SK-N-SH (cell line): ENCODE data around the gene DELE1. TPM values are rescaled to one million over a fixed set of nuclear protein-coding genes. Genes with fewer than 3 reads are reported as not detected.
A peak's percentile ranks its signal among the peaks of the same experiment; 100 is the strongest.

ENCODE experiments used
- CTCF ChIA-PET: fragments of 300-600, 350-600 bp; formaldehyde crosslinking; extraction: SDS; loops from one replicate; lab custom pipeline; 2021; lab: Yijun Ruan, JAX
- POLR2A ChIA-PET: fragments of 350-600 bp; sonication (Branson Sonifier 250); formaldehyde crosslinking; extraction: SDS; loops from one replicate; lab custom pipeline; 2020; ENCODE audit warnings: antibody characterized with exemption, inconsistent platforms; lab: Yijun Ruan, JAX
- DNase-seq: peaks from one replicate; pipeline ENCODE4 v3.0.0; 2012
- H2AFZ ChIP-seq: fragments of 200-600 bp; sonication (generic); 2 replicates; pipeline ENCODE4 v1.8.1; 2016; ENCODE audit warnings: antibody characterized with exemption, mild to moderate bottlenecking, low read depth
- H3F3A ChIP-seq: fragments of 200-600 bp; sonication (generic); replicated peaks from 2 replicates; pipeline ENCODE3; 2016; ENCODE audit warnings: antibody characterized with exemption, mild to moderate bottlenecking; ENCODE audit not compliant: insufficient read depth
- H3K27ac ChIP-seq, 2 experiments: fragments of 200-500 bp in 1 of 2; fragments of 200-600 bp in 1 of 2; sonication (Bioruptor generic) in 1 of 2; sonication (generic), shearing (Covaris generic) in 1 of 2; 2 replicates each; pipeline versions ENCODE4 v1.5.1 to v1.6.1; 2014 to 2016; ENCODE audit warnings: low read depth in 2 of 2, inconsistent platforms in 1 of 2, low read length in 1 of 2, mild to moderate bottlenecking in 1 of 2, mixed read lengths in 1 of 2
- H3K27me3 ChIP-seq: fragments of 200-600 bp; sonication (generic), shearing (Covaris generic); 2 replicates; pipeline ENCODE4 v1.6.1; 2016; ENCODE audit warnings: mixed run types; ENCODE audit not compliant: insufficient read depth
- H3K36me3 ChIP-seq, 2 experiments: fragments of 200-500 bp in 1 of 2; fragments of 200-600 bp in 1 of 2; sonication (Bioruptor generic) in 1 of 2; sonication (generic) in 1 of 2; replicated peaks in 1 of 2; 2 replicates each; pipeline versions ENCODE3 to v1.5.1; 2014 to 2016; ENCODE audit warnings: low read length in 1 of 2, mild to moderate bottlenecking in 1 of 2; ENCODE audit not compliant: insufficient read depth in 2 of 2, control insufficient read depth in 1 of 2
- H3K4me1 ChIP-seq, 2 experiments: fragments of 200-500 bp in 1 of 2; fragments of 200-600 bp in 1 of 2; sonication (Bioruptor generic) in 1 of 2; sonication (generic), shearing (Covaris generic) in 1 of 2; 2 replicates each; pipeline versions ENCODE4 v1.5.1 to v1.6.1; 2014 to 2016; ENCODE audit warnings: low read depth in 1 of 2, low read length in 1 of 2, mixed run types in 1 of 2; ENCODE audit not compliant: insufficient read depth in 2 of 2, control insufficient read depth in 1 of 2
- H3K4me2 ChIP-seq: fragments of 200-600 bp; sonication (generic), shearing (Covaris generic); 2 replicates; pipeline ENCODE4 v1.6.1; 2017; ENCODE audit warnings: mixed run types
- H3K4me3 ChIP-seq, 2 experiments: fragments of 200-500 bp in 1 of 2; fragments of 200-600 bp in 1 of 2; sonication (Bioruptor generic) in 1 of 2; sonication (generic), shearing (Covaris generic) in 1 of 2; 2 replicates each; pipeline versions ENCODE4 v1.5.1 to v1.8.1; 2014 to 2016; ENCODE audit warnings: low read depth in 2 of 2, inconsistent platforms in 1 of 2, low read length in 1 of 2, mild to moderate bottlenecking in 1 of 2, mixed read lengths in 1 of 2, moderate library complexity in 1 of 2
- H3K79me2 ChIP-seq: fragments of 200-600 bp; sonication (generic); 2 replicates; pipeline ENCODE4 v1.8.1; 2017; ENCODE audit warnings: mild to moderate bottlenecking; ENCODE audit not compliant: insufficient read depth
- H3K9ac ChIP-seq: fragments of 200-600 bp; sonication (generic); 2 replicates; pipeline ENCODE4 v1.6.1; 2017; ENCODE audit warnings: mixed run types
- H3K9me2 ChIP-seq: fragments of 200-600 bp; sonication (generic); 2 replicates; pipeline ENCODE4 v1.6.1; 2017; ENCODE audit warnings: mixed run types
- H3K9me3 ChIP-seq: fragments of 200-600 bp; sonication (generic); 2 replicates; pipeline ENCODE4 v1.6.1; 2017; ENCODE audit warnings: mixed run types, mild to moderate bottlenecking, moderate library complexity
- H4K20me1 ChIP-seq: fragments of 200-600 bp; sonication (generic); 2 replicates; pipeline ENCODE4 v1.6.1; 2017; ENCODE audit warnings: mild to moderate bottlenecking, mixed run types; ENCODE audit not compliant: insufficient read depth
- CHD2 ChIP-seq: fragments of 150-350 bp; IDR thresholded peaks from 2 replicates; pipeline ENCODE4 v1.6.1; 2018; ENCODE audit warnings: low read length; ENCODE audit not compliant: partially characterized antibody
- CTCF ChIP-seq: fragments of 200-600 bp; sonication (generic); IDR thresholded peaks from 2 replicates; pipeline ENCODE4 v1.6.1; 2017; ENCODE audit warnings: antibody characterized with exemption, mild to moderate bottlenecking, moderate library complexity
- EZH2phosphoT487 ChIP-seq: fragments of 200-600 bp; sonication (generic); IDR thresholded peaks from 2 replicates; pipeline ENCODE4 v1.6.1; 2017; ENCODE audit warnings: low read depth, mixed run types, mild to moderate bottlenecking, antibody characterized with exemption, moderate library complexity, borderline replicate concordance
- FOXJ3 ChIP-seq: sonication (generic); formaldehyde crosslinking; IDR thresholded peaks from 2 replicates; pipeline ENCODE4 v1.5.1; 2020; ENCODE audit warnings: mild to moderate bottlenecking, missing genetic modification reagents
- GATA2 ChIP-seq: sonication (generic); formaldehyde crosslinking; IDR thresholded peaks from 2 replicates; pipeline ENCODE4 v1.5.0; 2020; ENCODE audit warnings: mild to moderate bottlenecking, missing genetic modification reagents
- IRF3 ChIP-seq: fragments of 150-350 bp; IDR thresholded peaks from 2 replicates; pipeline ENCODE4 v1.6.1; 2016; ENCODE audit warnings: mild to moderate bottlenecking, low read depth, low read length
- MAX ChIP-seq: IDR thresholded peaks from 2 replicates; pipeline ENCODE4 v1.4.0; 2012; ENCODE audit warnings: low read depth
- MEF2A ChIP-seq: IDR thresholded peaks from 2 replicates; pipeline ENCODE4 v1.4.0; 2012; ENCODE audit warnings: low read depth, borderline replicate concordance
- NRF1 ChIP-seq: IDR thresholded peaks from 2 replicates; pipeline ENCODE4 v1.6.1; 2012; ENCODE audit warnings: low read depth, mild to moderate bottlenecking, low read length
- RXRA ChIP-seq: IDR thresholded peaks from 2 replicates; pipeline ENCODE4 v1.4.0; 2012; ENCODE audit warnings: low read depth, mild to moderate bottlenecking, borderline replicate concordance
- SIN3A ChIP-seq: IDR thresholded peaks from 2 replicates; pipeline ENCODE4 v1.6.1; 2012; ENCODE audit warnings: low read depth, mild to moderate bottlenecking, low read length, moderate library complexity, borderline replicate concordance
- SMC3 ChIP-seq: IDR thresholded peaks from 2 replicates; pipeline ENCODE4 v1.6.1; 2012; ENCODE audit warnings: low read depth, low read length, improper control_type of control experiment
- TAF1 ChIP-seq: IDR thresholded peaks from 2 replicates; pipeline ENCODE4 v1.6.1; 2012; ENCODE audit warnings: low read depth, mild to moderate bottlenecking, low read length, moderate library complexity, borderline replicate concordance
- TCF12 ChIP-seq: IDR thresholded peaks from 2 replicates; pipeline ENCODE4 v1.4.0; 2012
- TEAD4 ChIP-seq: IDR thresholded peaks from 2 replicates; pipeline ENCODE4 v1.4.0; 2012; ENCODE audit warnings: mild to moderate bottlenecking, borderline replicate concordance; ENCODE audit not compliant: insufficient read depth
- USF1 ChIP-seq: IDR thresholded peaks from 2 replicates; pipeline ENCODE4 v1.4.0; 2012; ENCODE audit warnings: low read depth, borderline replicate concordance
- USF2 ChIP-seq: fragments of 150-350 bp; IDR thresholded peaks from 2 replicates; pipeline ENCODE4 v1.6.1; 2017; ENCODE audit warnings: antibody characterized with exemption, low read length, low read depth, borderline replicate concordance
- YY1 ChIP-seq: IDR thresholded peaks from 2 replicates; pipeline ENCODE4 v1.4.0; 2012; ENCODE audit warnings: low read depth, mild to moderate bottlenecking
- ZBTB33 ChIP-seq: IDR thresholded peaks from 2 replicates; pipeline ENCODE4 v1.4.0; 2012; ENCODE audit warnings: low read depth, borderline replicate concordance
- WGBS: methylation state at CpG from one replicate; pipeline ENCODE4 v1.1.6; 2017; ENCODE audit warnings: low lambda C conversion rate; 5-methylcytosine and 5-hydroxymethylcytosine counted together
- polyA plus RNA-seq, 3 experiments: library from polyadenylated mRNA; depleted of rRNA; stranded (reverse); fragments of >200 nt; gene quantifications; 2 replicates each; pipeline ENCODE4 v1.2.3, GENCODE V29; 2012

DELE1 gene
- polyA plus RNA-seq, 1 of the 3 experiments (the other 2 are of a cell fraction): 60.3 TPM

- no peak for TF ChIP-seq CTCF
Observed at GRCh38 chr5:141935538-141935937, 11.9 kb downstream of the DELE1 start (continued).

GRCh38 chr5:141940695-141941271 is 17.1 kb downstream of the DELE1 start:
- H3K4me2 ChIP-seq: no peak overlapping the region
- peaks cover 0 to 15% of the 10 kb centered on the region in 2 experiments; a peak in 1 of 4 replicates for H3K4me1 ChIP-seq
- no peaks in the 10 kb centered on the region for H4K20me1 ChIP-seq
- H3F3A ChIP-seq: no peaks in the 10 kb centered on the region
- DNase-seq: no peak
- H3K4me3 ChIP-seq: no peak overlapping the region
- no peaks in the 10 kb centered on the region for H3K9me2 ChIP-seq
- no peak for TF ChIP-seq CHD2
- TF ChIP-seq USF1: no peak
- no peak for TF ChIP-seq USF2
- TF ChIP-seq MAX: no peak
- TF ChIP-seq TCF12: no peak
- TF ChIP-seq ZBTB33: no peak
- no peak for TF ChIP-seq YY1
- no peak for TF ChIP-seq IRF3
- TF ChIP-seq RXRA: no peak
- TF ChIP-seq SMC3: no peak
- TF ChIP-seq EZH2phosphoT487: no peak
- TF ChIP-seq NRF1: no peak
- TF ChIP-seq GATA2 (CRISPR knock-in tag): no peak
- TF ChIP-seq MEF2A: no peak
- TF ChIP-seq FOXJ3 (CRISPR knock-in tag): no peak
- no peak for TF ChIP-seq TAF1
- no peak for TF ChIP-seq TEAD4
- TF ChIP-seq SIN3A: no peak
- H3K27ac ChIP-seq: peak overlapping the region in 1 of 2 experiments; percentile 20; a peak in 1 of 4 replicates
- H3K79me2 ChIP-seq: no peaks in the 10 kb centered on the region
- H3K9ac ChIP-seq: no peak overlapping the region
- no peaks in the 10 kb centered on the region for H3K27me3 ChIP-seq
- peaks cover 0 to 33% of the 10 kb centered on the region in 2 experiments for H3K36me3 ChIP-seq
- ChIA-PET CTCF (interaction anchor here (1.0 to 20.3 kb wide), 9 partner anchors 10 to 275 kb away, joined by 3 to 256 read pairs (median 4); partner anchors contain the start of gene PCDH12), POLR2A (interaction anchor here (1.2 to 1.9 kb wide), 2 partner anchors 17 to 20 kb away, joined by 3 to 6 read pairs; partner anchors contain the start of gene DELE1)
- WGBS: 67% methylated on average over 6 of the region's 6 CpGs
- no peaks in the 10 kb centered on the region for H3K9me3 ChIP-seq
- H2AFZ ChIP-seq: no peak overlapping the region
